PC-9 (cell line): ENCODE results near the gene CHST11.

Experiments
- CTCF ChIP-seq: fragments of 200-600 bp; sonication (generic); conservative IDR thresholded peaks from 2 replicates; pipeline ENCODE4 v1.6.1; 2017; ENCODE audit warnings: mixed run types, antibody characterized with exemption, mild to moderate bottlenecking, moderate library complexity
- EZH2 ChIP-seq: fragments of 200-600 bp; sonication (generic); IDR thresholded peaks from 2 replicates; pipeline ENCODE4 v1.8.0; 2017; ENCODE audit warnings: antibody characterized with exemption, low read depth

GRCh38 chr12:104600790-104601739, 144.3 kb downstream of the CHST11 start:
- TF ChIP-seq EZH2 (no peak), CTCF (no peak)
